Limb (tissue), 2 donors: ENCODE results near the gene PTPRG.

Experiments used
- DNase-seq, 2 donors: peaks; one replicate each; pipeline ENCODE4 v3.0.0-alpha.2; 2016; ENCODE audit errors: extremely low spot score in 2 of 2

Gene PTPRG

GRCh38 chr3:61855211-61855610 lies 293.8 kb downstream of the PTPRG start:
- no peak for DNase-seq

DNA sequence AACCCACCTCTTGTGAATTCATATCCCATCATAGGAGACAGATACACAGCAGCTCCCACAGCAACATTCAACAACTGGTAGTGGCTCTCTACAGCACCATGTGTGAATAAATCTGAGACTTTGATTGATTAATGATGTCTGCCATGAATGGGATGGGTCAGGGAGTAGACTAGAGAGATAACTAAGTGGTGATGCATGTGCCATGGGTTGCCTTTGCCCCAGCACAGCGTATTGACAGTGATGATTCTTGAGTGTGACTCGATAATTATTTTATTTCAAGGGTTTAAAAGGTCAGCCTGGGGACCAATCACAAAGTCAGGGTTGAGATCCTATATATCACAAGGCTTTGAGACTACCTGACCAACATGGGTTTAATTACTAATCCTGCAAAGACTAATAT lies 295.9 kb downstream of the PTPRG start:
- DNase-seq, result no peak

- DNase-seq, result peak in 1 of 2 donors; percentile 72
Observed at GRCh38 chr3:61858054-61858453, 296.7 kb downstream of the PTPRG start.

- DNase-seq, result no peak
Observed at GRCh38 chr3:61861410-61861809, 300.0 kb downstream of the PTPRG start.

DNA sequence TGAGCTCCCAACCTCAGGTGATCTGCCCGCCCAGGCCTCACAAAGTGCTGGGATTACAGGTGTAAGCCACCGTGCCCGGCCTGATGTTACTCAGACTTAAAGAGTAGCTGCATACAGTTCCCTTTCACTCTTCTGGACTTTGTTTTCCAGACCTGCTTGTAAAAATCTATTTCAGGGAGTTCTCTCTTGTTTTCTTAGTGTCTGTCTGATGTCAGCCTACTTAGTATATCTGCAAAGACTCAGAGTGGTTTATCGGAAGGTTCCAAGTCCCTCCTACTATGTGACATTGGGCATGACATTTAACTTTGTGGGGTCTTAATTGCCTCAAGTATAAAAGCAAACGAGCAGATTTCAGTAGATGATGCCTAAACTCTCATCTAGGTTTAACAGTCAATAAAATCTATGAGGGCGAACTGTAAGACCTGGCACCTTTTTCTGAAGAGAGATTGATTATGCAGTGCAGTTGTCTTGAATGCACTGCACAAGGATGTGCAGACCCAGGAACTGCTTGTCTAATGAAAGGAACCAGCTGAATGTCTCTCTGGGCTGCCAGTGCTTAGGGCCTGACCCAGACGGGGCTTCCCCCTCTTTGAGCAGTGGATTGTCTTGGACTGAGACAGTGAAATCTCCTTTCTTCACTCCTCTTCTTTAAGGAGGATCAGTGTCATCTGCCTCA lies 301.4 kb downstream of the PTPRG start:
- no peak for DNase-seq

- no peak for DNase-seq
Observed at GRCh38 chr3:61863579-61863978, 302.2 kb downstream of the PTPRG start.

GRCh38 chr3:61864886-61865285 lies 303.5 kb downstream of the PTPRG start:
- no peak for DNase-seq

- DNase-seq, result no peak
Observed at GRCh38 chr3:61865466-61866152, 304.2 kb downstream of the PTPRG start.

- DNase-seq, result no peak
Observed at GRCh38 chr3:61866153-61866542, 304.8 kb downstream of the PTPRG start.

DNA sequence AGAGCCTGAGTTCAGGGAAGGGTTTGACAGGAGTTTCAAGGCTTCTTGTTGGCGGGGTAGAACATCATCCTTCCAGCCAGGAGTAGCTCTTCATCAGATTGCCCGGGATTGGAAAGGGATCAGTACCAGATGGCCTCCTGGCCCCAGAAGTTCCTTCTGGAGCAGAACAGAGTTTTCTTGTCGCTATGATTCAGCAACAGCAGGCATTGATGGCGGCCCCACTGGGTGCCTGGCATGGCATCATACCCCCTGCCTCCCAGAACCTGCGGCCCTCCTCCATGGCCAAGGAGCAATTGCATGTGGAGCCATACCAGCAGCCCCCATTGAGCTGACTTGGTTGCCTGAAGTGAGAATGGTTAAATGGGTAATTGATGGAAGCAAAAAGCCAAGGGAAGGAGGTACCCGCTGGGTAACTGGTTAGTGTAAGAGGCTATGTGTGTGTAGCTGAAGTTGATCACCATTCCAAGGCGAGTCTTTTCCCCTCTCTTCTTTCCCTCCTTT lies 305.6 kb downstream of the PTPRG start:
- DNase-seq, result no peak

DNA sequence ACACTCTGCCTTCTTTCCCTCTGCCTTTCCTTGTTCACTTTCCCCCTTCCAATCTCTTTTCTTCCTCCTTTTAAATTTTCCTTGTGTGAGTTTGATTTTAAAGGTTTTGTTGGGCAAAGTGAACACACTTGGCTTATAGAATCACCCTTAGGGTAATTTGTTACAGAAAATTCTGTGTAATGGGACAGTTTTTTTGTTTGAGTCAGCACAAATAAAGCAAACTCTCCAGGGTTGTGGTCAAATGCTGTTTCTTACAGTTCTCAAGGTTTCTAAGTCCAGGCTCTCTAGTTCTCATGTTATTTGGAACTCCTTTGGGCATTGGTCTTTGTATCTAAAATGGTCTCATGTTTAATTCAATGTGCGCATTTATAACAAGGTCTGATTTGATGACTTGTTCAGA lies 307.1 kb downstream of the PTPRG start:
- no peak for DNase-seq

DNA sequence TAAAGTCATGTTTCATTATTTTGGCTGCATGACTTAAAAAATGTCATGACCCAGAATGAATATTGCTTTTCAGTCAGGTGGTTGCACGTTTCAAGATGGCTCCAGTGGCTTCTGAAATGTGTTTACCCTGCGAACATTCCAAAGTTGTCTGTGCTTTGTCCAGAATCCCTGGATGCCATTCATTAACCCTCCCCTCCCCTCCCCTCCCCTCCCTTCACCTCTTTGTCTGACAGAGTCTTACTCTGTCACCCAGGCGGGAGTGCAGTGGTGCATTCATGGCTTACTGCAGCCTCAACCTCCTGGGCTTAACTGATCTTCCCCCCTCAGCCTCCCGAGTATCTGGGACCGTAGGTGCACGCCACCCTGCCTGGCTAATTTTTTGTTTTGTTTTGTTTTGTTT lies 308.0 kb downstream of the PTPRG start:
- no peak for DNase-seq

GRCh38 chr3:61871644-61872043 lies 310.3 kb downstream of the PTPRG start:
- no peak for DNase-seq

- no peak for DNase-seq
Observed at GRCh38 chr3:61872077-61872706, 310.8 kb downstream of the PTPRG start.

DNA sequence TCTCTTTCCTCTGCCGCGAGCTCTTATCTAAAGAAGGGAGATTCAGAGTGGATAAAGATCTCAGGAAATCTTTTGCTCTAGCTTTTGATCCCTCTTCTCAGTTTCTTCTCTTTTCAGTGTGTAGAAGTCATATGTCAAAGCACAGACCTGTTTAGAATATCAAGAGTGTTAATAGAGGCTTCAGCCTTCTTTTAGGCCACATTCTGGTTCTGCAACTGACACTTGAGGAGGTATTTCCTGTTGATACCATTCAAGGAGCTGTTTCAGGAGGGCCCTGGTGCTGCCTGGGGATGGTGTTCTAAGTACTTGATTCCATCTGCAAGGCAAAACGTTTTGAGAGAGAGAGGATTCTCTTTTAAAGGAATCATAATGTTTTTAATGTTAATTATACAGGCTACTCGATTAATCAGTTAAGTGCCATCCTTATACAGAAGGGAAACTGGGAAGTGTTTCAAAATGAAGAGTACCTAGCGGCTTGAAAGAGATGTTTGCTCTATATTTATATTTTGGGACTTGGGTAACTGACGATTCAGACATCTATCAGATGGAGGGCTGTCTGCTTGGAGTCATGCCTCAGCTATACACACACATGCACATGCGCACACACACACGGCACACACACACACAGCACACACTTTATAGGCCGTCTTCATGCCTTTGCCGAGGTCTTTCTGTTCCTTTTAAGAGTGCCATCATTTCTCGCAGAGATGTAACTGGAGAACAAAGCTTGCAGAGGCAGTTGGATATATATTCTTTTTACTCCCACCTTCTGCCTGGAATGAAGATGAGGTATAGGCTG lies 313.9 kb downstream of the PTPRG start:
- DNase-seq, result no peak

GRCh38 chr3:61875976-61876671 lies 314.8 kb downstream of the PTPRG start:
- DNase-seq, result no peak

DNA sequence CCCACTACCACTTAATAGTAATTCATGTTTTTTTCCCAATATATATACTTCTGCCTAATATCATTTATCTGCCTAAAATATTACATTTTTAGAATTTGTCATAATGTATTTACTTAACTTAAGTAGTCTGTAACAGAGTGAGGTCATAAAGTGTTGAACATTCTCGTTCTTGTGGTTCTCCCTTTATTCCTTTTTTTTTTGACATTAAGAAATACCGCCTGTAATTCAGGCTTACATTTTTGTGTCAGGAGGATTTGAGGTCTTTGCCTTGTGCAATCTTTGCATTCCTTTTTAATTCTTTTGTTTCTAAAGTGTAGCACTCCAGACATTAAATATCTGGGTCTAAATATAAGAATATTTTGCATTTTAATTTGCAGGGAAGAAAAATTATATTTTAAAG lies 315.4 kb downstream of the PTPRG start:
- no peak for DNase-seq

- no peak for DNase-seq
Observed at GRCh38 chr3:61877359-61878138, 316.2 kb downstream of the PTPRG start.

GRCh38 chr3:61882253-61882652 lies 320.9 kb downstream of the PTPRG start:
- DNase-seq, result no peak

GRCh38 chr3:61884794-61885193 lies 323.4 kb downstream of the PTPRG start:
- no peak for DNase-seq
